Prostate gland (tissue), 2 donors: ENCODE data around the gene RFWD3.

Experiments used
- CTCF ChIP-seq, 4 experiments: fragments of 200-600 bp in 2 of 4; fragments of 450-650 bp in 2 of 4; sonication (generic) in 2 of 4; IDR thresholded peaks; 1 replicate in 3 of 4; 2 replicates in 1 of 4; pipeline ENCODE4 v1.5.1; 2016 to 2019; ENCODE audit warnings: antibody characterized with exemption in 4 of 4, mild to moderate bottlenecking in 2 of 4, moderate library complexity in 2 of 4
- POLR2A ChIP-seq: fragments of 450-650 bp; IDR thresholded peaks from one replicate; pipeline ENCODE4 v1.6.1; 2016; ENCODE audit warnings: antibody characterized with exemption, mild to moderate bottlenecking
- POLR2AphosphoS5 ChIP-seq: sonication (generic); formaldehyde crosslinking; IDR thresholded peaks from one replicate; pipeline ENCODE4 v1.6.1; 2017; ENCODE audit warnings: antibody characterized with exemption

- TF ChIP-seq CTCF (IDR thresholded peaks at IDR 0.05) (no peak), POLR2AphosphoS5 (no peak), POLR2A (no peak)
Measured at GRCh38 chr16:74625500-74626350, 41.0 kb downstream of the RFWD3 start.
